Activated CD4-positive, alpha-beta T cell treated with anti-CD3 and anti-CD28 coated beads, Interleukin-2, amount 10 ng/mL, durations not matched to agents 7 days and 5 days (primary cell): ENCODE results near the gene UMAD1. TPM values are rescaled to one million over a fixed set of nuclear protein-coding genes. Genes with fewer than 3 reads are reported as not detected.

Experiments used
- CTCF ChIA-PET: fragments of 350-600 bp; sonication (Branson Sonifier 250); formaldehyde crosslinking; loops from one replicate; lab custom pipeline; 2021; ENCODE audit warnings: antibody characterized with exemption; lab: Charles Lee
- POLR2A ChIA-PET: fragments of 350-600 bp; sonication (Branson Sonifier 250); formaldehyde crosslinking; loops from one replicate; lab custom pipeline; 2021; ENCODE audit warnings: antibody characterized with exemption; lab: Charles Lee
- DNase-seq: peaks from one replicate; pipeline ENCODE4 v3.0.0-alpha.2; 2020
- H3K27ac Mint-ChIP-seq: one replicate; pipeline ENCODE4 v1.8.0; 2021; ENCODE audit warnings: mild to moderate bottlenecking, moderate library complexity, mixed read lengths
- H3K27me3 Mint-ChIP-seq: one replicate; pipeline ENCODE4 v1.8.0; 2021; ENCODE audit warnings: mixed read lengths
- H3K36me3 Mint-ChIP-seq: one replicate; pipeline ENCODE4 v1.8.0; 2021; ENCODE audit warnings: low read depth, mixed read lengths
- H3K4me1 Mint-ChIP-seq: one replicate; pipeline ENCODE4 v1.8.0; 2021; ENCODE audit warnings: mixed read lengths
- H3K4me3 Mint-ChIP-seq: one replicate; pipeline ENCODE4 v1.8.0; 2021; ENCODE audit warnings: mild to moderate bottlenecking, moderate library complexity, mixed read lengths
- H3K9me3 Mint-ChIP-seq: one replicate; pipeline ENCODE4 v1.8.0; 2021; ENCODE audit warnings: mixed read lengths
- total RNA-seq, 2 experiments: library from RNA; stranded (reverse); gene quantifications; one replicate each; pipeline ENCODE4 v1.2.3, GENCODE V29; 2021

UMAD1 gene
- total RNA-seq, 2 experiments from 2014 or later, result 16.3 to 16.4 TPM

DNA sequence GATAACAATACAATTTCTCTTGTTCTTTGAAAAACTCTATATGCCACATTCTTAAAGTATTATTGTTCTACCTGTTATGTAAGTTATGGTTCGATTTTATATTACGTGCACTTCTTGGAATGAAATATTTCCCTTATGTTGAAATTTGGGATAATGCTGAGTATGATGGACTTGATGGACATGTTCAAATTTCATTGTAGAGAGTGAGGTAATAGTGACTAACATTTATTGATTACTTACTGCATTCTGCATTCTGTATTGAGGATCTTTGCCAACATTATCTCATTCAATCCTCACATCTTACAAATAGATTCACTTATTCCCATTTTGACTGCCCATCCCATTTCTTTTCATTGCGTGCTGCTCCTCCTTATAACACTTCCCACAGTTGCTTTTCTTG is 208.3 kb downstream of the UMAD1 start:
- POLR2A ChIA-PET, result no interaction called here

DNA sequence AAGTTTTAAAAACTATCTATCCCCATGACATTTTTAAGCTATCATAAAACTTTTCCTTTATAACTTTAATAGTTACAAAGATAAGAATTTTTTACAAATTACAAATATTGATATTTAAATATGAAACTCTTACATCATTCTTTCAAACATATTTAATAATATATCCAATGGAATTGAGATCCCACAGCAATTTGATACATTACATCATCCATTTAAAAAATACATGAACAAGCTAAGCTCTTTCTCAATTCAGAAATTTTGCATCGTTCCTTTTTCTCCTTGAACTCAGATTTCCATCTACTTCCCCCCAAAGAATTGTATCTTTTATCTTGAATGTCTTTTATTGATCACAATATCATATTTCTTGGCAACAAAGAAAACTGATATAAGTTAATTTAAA is 209.6 kb downstream of the UMAD1 start:
- Mint-ChIP-seq H3K27me3 (no peaks in the 10 kb centered on the region), H3K9me3 (peaks cover 16% of the 10 kb centered on the region), H3K4me3 (no peak overlapping the region), H3K36me3 (peaks cover 27% of the 10 kb centered on the region), H3K27ac (no peak overlapping the region), H3K4me1 (peaks cover 27% of the 10 kb centered on the region)
- POLR2A ChIA-PET, result no interaction called here
- DNase-seq, result no peak
- CTCF ChIA-PET, result no interaction called here

More for the DNA sequence above, 208.3 kb downstream of the UMAD1 start:
- Mint-ChIP-seq H3K4me1 (peaks cover 27% of the 10 kb centered on the region), H3K27ac (no peak overlapping the region), H3K4me3 (no peak overlapping the region), H3K36me3 (peaks cover 21% of the 10 kb centered on the region), H3K9me3 (peaks cover 15% of the 10 kb centered on the region), H3K27me3 (no peaks in the 10 kb centered on the region)
- CTCF ChIA-PET, result no interaction called here
- no peak for DNase-seq

DNA sequence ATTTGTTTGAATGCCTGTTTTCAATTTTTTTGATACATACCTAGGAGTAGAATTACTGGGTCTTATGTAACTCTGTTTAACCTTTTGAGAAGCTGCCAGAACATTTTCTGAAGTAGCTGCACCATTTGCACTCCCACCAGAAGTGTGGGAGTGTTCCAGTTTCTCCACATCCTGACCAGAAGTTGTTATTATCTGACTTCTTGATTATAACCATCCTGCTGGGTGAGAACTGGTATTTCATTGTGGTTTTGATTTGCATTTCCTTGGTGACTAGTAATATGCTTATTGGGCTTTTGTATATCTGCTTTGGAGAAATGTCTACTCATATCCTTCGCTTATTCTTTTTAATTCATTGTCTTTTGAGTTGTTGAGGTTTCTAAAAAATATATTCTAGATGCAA is 210.8 kb downstream of the UMAD1 start:
- DNase-seq, result no peak
- Mint-ChIP-seq H3K36me3 (peaks cover 34% of the 10 kb centered on the region), H3K9me3 (peaks cover 23% of the 10 kb centered on the region), H3K4me3 (no peak overlapping the region), H3K4me1 (peaks cover 27% of the 10 kb centered on the region), H3K27ac (no peak overlapping the region), H3K27me3 (no peaks in the 10 kb centered on the region)
- ChIA-PET CTCF (no interaction called here), POLR2A (no interaction called here)

DNA sequence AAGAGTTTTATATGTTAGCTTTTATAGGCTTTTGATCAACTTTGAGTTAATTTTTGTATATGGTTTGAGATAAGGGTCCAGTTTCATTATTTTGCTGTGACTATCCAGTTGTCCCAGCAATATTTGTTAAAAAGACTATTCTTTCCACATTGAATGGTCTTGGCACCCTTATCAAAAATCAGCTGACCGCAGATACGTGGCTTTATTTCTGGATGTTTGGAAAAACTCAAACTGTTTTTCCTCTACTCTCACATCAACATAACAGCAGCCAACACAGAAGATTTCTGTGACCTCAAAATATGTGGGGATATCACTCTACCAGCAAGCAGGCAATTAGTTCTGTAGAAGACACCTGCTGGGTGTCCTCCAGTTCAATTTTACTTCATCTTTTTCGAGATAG is 211.4 kb downstream of the UMAD1 start:
- Mint-ChIP-seq H3K27ac (no peak overlapping the region), H3K4me3 (no peak overlapping the region), H3K36me3 (peaks cover 34% of the 10 kb centered on the region), H3K9me3 (peaks cover 26% of the 10 kb centered on the region), H3K4me1 (peaks cover 27% of the 10 kb centered on the region), H3K27me3 (no peaks in the 10 kb centered on the region)
- no peak for DNase-seq
- CTCF ChIA-PET, result no interaction called here
- POLR2A ChIA-PET, result no interaction called here

DNA sequence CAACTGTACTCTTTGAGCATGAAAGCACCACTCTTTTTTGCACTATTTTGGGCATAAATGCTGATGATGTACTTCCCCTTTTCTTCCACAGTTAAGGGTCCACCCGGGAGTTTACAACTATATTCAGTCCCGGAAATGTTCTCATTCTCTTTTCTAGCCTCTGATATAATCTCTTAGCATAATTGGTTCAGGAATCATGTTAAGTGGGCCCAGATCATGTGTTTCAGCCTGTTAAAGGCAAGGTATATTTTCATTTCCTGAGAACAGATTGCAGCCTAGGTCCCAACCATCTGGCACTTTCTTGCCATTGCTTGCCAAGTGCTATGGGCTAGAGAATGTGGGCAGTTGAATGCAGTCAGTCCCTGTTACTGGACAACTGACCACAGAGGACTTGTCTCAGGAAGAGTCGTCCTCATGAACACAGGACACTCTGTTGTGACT is 216.6 kb downstream of the UMAD1 start:
- Mint-ChIP-seq H3K4me3 (no peak overlapping the region), H3K27ac (no peak overlapping the region), H3K9me3 (peaks cover 25% of the 10 kb centered on the region), H3K27me3 (no peaks in the 10 kb centered on the region), H3K36me3 (peaks cover 27% of the 10 kb centered on the region), H3K4me1 (peaks cover 4% of the 10 kb centered on the region)
- no peak for DNase-seq
- ChIA-PET POLR2A (no interaction called here), CTCF (interaction anchor here (1.0 kb wide), 1 partner anchor 319 kb away, joined by 3 read pairs; no protein-coding TSS in a partner anchor)

DNA sequence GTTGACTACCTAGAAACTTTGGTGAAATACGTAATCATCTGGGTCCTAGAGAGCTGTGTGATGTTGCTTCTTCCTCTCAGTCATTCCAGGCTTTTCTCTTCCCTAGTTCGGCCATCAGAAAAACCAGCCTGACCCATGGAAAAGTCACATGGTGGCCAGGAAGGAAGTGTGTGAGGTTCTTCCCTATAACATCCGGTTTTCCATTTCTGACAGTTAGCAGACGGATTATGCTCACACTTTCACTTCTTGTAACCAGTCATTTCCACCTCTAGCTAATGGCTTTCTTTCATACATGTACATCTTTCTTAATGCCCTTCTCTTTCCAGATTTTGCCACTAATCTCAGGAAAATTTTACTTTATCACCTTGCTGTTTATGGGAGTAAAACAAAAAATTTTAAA is 218.0 kb downstream of the UMAD1 start:
- DNase-seq, result no peak
- ChIA-PET CTCF (interaction anchor here (1.0 kb wide), 1 partner anchor 11 kb away, joined by 3 read pairs; no protein-coding TSS in a partner anchor), POLR2A (no interaction called here)
- no peak overlapping the region for H3K27ac Mint-ChIP-seq
- peaks cover 16% of the 10 kb centered on the region for H3K9me3 Mint-ChIP-seq
- peaks cover 16% of the 10 kb centered on the region for H3K36me3 Mint-ChIP-seq
- no peak overlapping the region for H3K4me3 Mint-ChIP-seq
- no peaks in the 10 kb centered on the region for H3K27me3 Mint-ChIP-seq
- H3K4me1 Mint-ChIP-seq, result peaks cover 4% of the 10 kb centered on the region

DNA sequence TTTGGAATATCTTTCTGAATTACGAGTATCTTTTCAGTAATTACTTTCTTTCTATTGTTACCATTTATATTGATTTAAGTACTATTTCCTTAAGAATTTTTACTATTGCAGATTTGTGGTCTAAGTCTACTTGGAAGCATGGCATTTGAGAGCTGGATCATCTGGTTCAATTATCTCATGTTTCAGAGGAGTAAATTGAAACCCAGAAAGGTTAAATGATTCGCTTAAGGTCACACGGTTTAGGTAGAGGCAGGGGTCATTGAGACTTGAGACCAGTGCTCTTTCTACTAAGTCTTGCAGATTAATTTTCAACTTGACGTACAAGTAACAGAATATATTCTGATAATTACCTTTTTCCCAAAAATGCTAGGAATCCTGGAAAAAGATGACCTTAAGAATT is 218.9 kb downstream of the UMAD1 start:
- Mint-ChIP-seq H3K4me3 (no peak overlapping the region), H3K27ac (no peak overlapping the region), H3K36me3 (peaks cover 11% of the 10 kb centered on the region), H3K27me3 (no peaks in the 10 kb centered on the region), H3K9me3 (peaks cover 13% of the 10 kb centered on the region), H3K4me1 (peaks cover 4% of the 10 kb centered on the region)
- ChIA-PET CTCF (no interaction called here), POLR2A (no interaction called here)
- no peak for DNase-seq

DNA sequence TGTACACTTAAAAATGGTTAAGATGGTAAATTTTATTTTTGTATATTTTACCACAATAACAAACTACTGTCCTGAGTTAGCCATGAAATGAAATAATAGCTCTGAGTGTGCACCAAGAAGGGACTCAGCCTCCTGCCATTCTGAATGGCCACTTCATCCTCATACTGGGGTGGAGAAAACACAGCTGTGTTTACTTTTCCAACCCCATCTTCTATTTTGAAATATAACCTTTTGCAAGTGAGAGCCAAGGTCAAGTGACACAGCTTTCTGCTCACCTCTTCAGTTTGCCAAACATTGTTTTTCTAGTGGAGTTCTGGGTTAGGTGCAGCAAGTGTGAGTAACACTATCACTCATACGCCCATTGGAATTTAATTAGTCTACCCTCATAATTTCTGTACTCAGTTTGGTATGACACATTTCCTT is 220.7 kb downstream of the UMAD1 start:
- H3K4me1 Mint-ChIP-seq, result peaks cover 4% of the 10 kb centered on the region
- ChIA-PET CTCF (no interaction called here), POLR2A (no interaction called here)
- H3K9me3 Mint-ChIP-seq, result peaks cover 5% of the 10 kb centered on the region
- H3K4me3 Mint-ChIP-seq, result no peak overlapping the region
- no peaks in the 10 kb centered on the region for H3K27me3 Mint-ChIP-seq
- H3K27ac Mint-ChIP-seq, result no peak overlapping the region
- no peak for DNase-seq
- no peaks in the 10 kb centered on the region for H3K36me3 Mint-ChIP-seq

DNA sequence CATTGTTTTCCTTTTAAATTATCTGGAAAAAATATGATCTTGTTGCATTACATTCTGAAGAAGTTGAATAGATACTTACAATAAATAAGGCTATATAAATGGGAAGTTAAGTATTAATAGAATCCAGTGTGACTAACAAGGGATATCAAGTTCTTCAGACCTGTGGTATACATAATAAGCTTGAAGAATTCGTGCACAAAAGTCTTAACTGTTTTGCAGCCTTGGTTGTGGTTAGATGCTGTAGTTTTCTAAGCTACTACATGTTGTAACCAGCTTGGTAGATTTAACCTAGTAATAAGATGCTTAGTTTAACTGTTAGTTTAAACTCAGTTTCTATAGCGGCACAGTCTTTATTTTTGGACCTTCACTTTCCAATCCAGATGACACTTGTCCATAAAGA is 221.8 kb downstream of the UMAD1 start:
- peaks cover 4% of the 10 kb centered on the region for H3K4me1 Mint-ChIP-seq
- H3K27ac Mint-ChIP-seq, result no peak overlapping the region
- DNase-seq, result no peak
- H3K36me3 Mint-ChIP-seq, result no peaks in the 10 kb centered on the region
- ChIA-PET POLR2A (no interaction called here), CTCF (no interaction called here)
- H3K4me3 Mint-ChIP-seq, result no peak overlapping the region
- no peaks in the 10 kb centered on the region for H3K9me3 Mint-ChIP-seq
- no peaks in the 10 kb centered on the region for H3K27me3 Mint-ChIP-seq

DNA sequence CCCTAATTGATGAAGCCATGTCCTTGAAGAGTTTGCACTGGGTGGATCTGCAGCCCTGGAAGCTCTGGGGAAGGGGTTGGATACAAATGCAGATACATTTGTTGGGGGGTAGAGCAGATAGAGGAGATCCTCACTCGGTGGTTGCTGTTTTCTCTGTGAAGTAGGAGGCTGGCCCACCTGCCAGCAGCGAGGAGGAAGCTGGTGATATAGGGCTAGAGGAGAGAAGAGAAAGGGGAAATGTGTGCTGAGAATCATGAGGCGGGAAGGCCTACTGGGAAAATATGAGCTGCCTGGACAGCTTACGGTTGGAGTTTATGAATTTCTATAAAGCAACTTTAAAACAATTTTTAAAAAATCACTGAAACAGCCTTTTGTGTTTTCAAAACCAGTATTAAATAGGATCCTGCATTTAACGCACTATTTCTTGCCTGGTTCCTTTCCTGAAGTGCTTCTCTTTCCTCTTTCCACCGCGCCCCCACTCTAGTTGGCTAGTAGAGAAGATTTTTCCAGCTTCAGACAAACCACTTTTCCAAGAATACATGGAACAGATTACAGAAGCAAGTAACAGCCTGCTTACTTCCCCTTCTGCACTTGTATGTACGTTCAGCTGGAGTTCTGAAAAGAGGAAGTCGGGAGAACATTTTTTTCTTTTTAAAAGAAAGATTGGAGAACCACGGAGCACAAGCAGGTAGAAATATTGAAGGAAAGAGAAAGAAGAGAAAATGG is 227.5 kb downstream of the UMAD1 start:
- POLR2A ChIA-PET, result no interaction called here
- no peaks in the 10 kb centered on the region for H3K4me1 Mint-ChIP-seq

DNA sequence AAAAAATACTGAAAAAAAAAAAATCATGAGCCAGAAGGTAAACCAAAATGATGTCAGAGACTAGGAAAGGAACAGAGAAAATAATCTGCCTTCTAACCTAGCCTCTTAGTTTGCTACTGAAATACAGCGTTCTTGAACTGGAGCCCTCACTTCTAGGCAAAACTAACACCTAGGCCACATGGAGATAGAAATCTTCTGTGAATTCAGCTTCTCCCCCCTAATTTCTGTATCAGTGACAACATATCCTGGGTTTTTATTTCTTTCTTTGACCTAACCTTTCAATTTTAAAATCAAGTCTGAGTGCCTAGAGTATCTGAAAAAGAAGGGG is 228.0 kb downstream of the UMAD1 start:
- CTCF ChIA-PET, result interaction anchor here (1.5 kb wide), 1 partner anchor 10 kb away, joined by 3 read pairs; no protein-coding TSS in a partner anchor
- no peaks in the 10 kb centered on the region for H3K4me1 Mint-ChIP-seq
- POLR2A ChIA-PET, result no interaction called here

More for the DNA sequence above, 227.5 kb downstream of the UMAD1 start:
- CTCF ChIA-PET, result interaction anchor here (0.7 kb wide), 1 partner anchor 62 kb away, joined by 3 read pairs; no protein-coding TSS in a partner anchor
- no peaks in the 10 kb centered on the region for H3K27me3 Mint-ChIP-seq
- H3K4me3 Mint-ChIP-seq, result no peak overlapping the region
- no peaks in the 10 kb centered on the region for H3K9me3 Mint-ChIP-seq
- no peak overlapping the region for H3K27ac Mint-ChIP-seq
- no peak for DNase-seq
- no peaks in the 10 kb centered on the region for H3K36me3 Mint-ChIP-seq

DNA sequence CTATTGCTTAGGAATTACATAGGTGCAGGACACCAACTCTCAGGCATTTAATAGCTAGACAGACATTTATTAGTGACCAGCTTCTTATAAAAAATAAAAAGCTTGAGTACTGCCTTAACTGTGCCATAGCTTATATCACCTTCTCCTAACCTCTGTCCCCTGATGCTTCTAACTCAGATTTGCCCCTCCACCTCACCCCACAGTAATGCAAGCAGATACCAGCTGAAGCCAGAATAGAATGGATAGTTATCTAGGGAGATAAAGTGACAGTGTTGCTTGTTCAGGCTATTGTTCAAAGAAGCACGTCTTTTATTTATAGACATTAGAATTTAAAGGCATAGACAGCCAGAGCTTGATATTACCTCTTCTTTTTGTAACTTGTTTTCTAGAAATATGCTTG is 228.5 kb downstream of the UMAD1 start:
- CTCF ChIA-PET, result interaction anchor here (1.5 kb wide), 1 partner anchor 11 kb away, joined by 3 read pairs; no protein-coding TSS in a partner anchor
- DNase-seq, result no peak
- H3K27ac Mint-ChIP-seq, result no peak overlapping the region

More for the DNA sequence above, 228.0 kb downstream of the UMAD1 start:
- H3K36me3 Mint-ChIP-seq, result no peaks in the 10 kb centered on the region
- no peaks in the 10 kb centered on the region for H3K27me3 Mint-ChIP-seq
- H3K27ac Mint-ChIP-seq, result no peak overlapping the region
- DNase-seq, result no peak
- H3K9me3 Mint-ChIP-seq, result no peaks in the 10 kb centered on the region
- H3K4me3 Mint-ChIP-seq, result no peak overlapping the region

DNA sequence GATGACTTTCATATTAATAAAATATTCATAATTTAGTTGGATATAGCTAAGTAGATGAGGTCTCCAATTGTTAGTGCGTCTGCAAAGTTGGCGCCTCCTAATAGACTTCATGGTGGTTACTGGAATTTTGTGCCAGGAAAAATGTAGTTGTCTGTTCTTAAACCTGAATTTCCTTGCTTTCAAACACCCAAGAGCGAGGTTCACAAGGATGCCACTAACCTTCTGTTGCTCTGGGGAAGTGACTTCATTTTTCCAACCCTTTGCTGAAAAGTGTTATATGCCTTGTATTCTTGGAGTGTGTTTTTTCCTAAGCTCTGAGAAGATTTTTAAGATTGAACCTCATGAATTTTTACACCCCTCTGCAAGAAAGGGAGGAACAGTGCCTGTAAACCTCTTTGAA is 229.1 kb downstream of the UMAD1 start:
- Mint-ChIP-seq H3K9me3 (no peaks in the 10 kb centered on the region), H3K27ac (no peak overlapping the region), H3K36me3 (peaks cover 5% of the 10 kb centered on the region), H3K4me3 (no peak overlapping the region), H3K4me1 (no peaks in the 10 kb centered on the region), H3K27me3 (no peaks in the 10 kb centered on the region)
- DNase-seq, result no peak
- ChIA-PET POLR2A (no interaction called here), CTCF (interaction anchor here (1.5 kb wide), 1 partner anchor 11 kb away, joined by 3 read pairs; no protein-coding TSS in a partner anchor)

More for the DNA sequence above, 228.5 kb downstream of the UMAD1 start:
- Mint-ChIP-seq H3K9me3 (no peaks in the 10 kb centered on the region), H3K4me1 (no peaks in the 10 kb centered on the region), H3K4me3 (no peak overlapping the region), H3K27me3 (no peaks in the 10 kb centered on the region), H3K36me3 (peaks cover 3% of the 10 kb centered on the region)
- POLR2A ChIA-PET, result no interaction called here
